Measurements from ENCODE around the gene CCNB1. TPM values are rescaled to one million over a fixed set of nuclear protein-coding genes. Genes with fewer than 3 reads are reported as not detected.
"Not testable (repeated sequence)": the region's sequence is repeated elsewhere in the genome, so short reads cannot be mapped to it uniquely, and the experiment has no call there.

The CCNB1 gene
- polyA plus RNA-seq, 1 donor from 2014 or later = 13.0 TPM

- Histone ChIP-seq H4K20me1 (ENCODE audit: insufficient read depth) (no peaks in the 10 kb centered on the region), H3K9me2 (ENCODE audit: insufficient read depth, low read length) (no peaks in the 10 kb centered on the region), H3K27ac (ENCODE audit: low read length) (no peak overlapping the region), H2AFZ (ENCODE audit: low read depth, low read length) (no peak overlapping the region), H3K27me3 (ENCODE audit: insufficient read depth, low read depth, low read length) (no peaks in the 10 kb centered on the region), H3K4me3 (ENCODE audit: low read length) (no peak overlapping the region), H3K36me3 (ENCODE audit: insufficient read depth, low read length) (no peaks in the 10 kb centered on the region), H3K4me2 (ENCODE audit: low read length) (no peak overlapping the region), H3K9ac (ENCODE audit: low read length) (no peak overlapping the region), H3F3A (ENCODE audit: insufficient read depth, low read length, poor library complexity, severe bottlenecking) (no peaks in the 10 kb centered on the region), H3K79me2 (replicated peaks; ENCODE audit: insufficient read depth, low read length) (peaks cover 16% of the 10 kb centered on the region), H3K9me3 (ENCODE audit: low read length) (no peaks in the 10 kb centered on the region)
- TF ChIP-seq REST (IDR thresholded peaks at IDR 0.05; ENCODE audit: borderline replicate concordance) (no peak), TAF1 (IDR thresholded peaks at IDR 0.05; ENCODE audit: low read depth) (no peak), CTCF (IDR thresholded peaks at IDR 0.05; ENCODE audit: poor library complexity, severe bottlenecking) (no peak), POLR2AphosphoS5 (IDR thresholded peaks at IDR 0.05) (no peak), MXI1 (conservative IDR thresholded peaks at IDR 0.05; ENCODE audit: poor library complexity, severe bottlenecking) (no peak), EZH2 (IDR thresholded peaks at IDR 0.05; ENCODE audit: borderline replicate concordance, insufficient read depth, low read length, poor library complexity, severe bottlenecking) (no peak)
These were observed 53.0 kb downstream of the CCNB1 start for GRCh38 chr5:69219939-69220338.

- not testable (repeated sequence) for H3K27me3 ChIP-seq (ENCODE audit: insufficient read depth, low read depth, low read length); H3K4me3 ChIP-seq (ENCODE audit: low read length); H3K4me2 ChIP-seq (ENCODE audit: low read length); H3K9ac ChIP-seq (ENCODE audit: low read length); H3K9me3 ChIP-seq (ENCODE audit: low read length); H3F3A ChIP-seq (ENCODE audit: insufficient read depth, low read length, poor library complexity, severe bottlenecking); H3K9me2 ChIP-seq (ENCODE audit: insufficient read depth, low read length); H4K20me1 ChIP-seq (ENCODE audit: insufficient read depth); H3K27ac ChIP-seq (ENCODE audit: low read length); H3K36me3 ChIP-seq (ENCODE audit: insufficient read depth, low read length); H2AFZ ChIP-seq (ENCODE audit: low read depth, low read length)
- peaks cover 16% of the 10 kb centered on the region for H3K79me2 ChIP-seq (replicated peaks; ENCODE audit: insufficient read depth, low read length)
These were observed 53.4 kb downstream of the CCNB1 start for GRCh38 chr5:69220371-69220770.

GRCh38 chr5:69220833-69221232, 53.9 kb downstream of the CCNB1 start:
- H3K4me3 ChIP-seq (ENCODE audit: low read length); H2AFZ ChIP-seq (ENCODE audit: low read depth, low read length); H3K36me3 ChIP-seq (ENCODE audit: insufficient read depth, low read length); H4K20me1 ChIP-seq (ENCODE audit: insufficient read depth); H3K9ac ChIP-seq (ENCODE audit: low read length); H3K9me2 ChIP-seq (ENCODE audit: insufficient read depth, low read length); H3K9me3 ChIP-seq (ENCODE audit: low read length); H3K27ac ChIP-seq (ENCODE audit: low read length); H3K27me3 ChIP-seq (ENCODE audit: insufficient read depth, low read depth, low read length); H3F3A ChIP-seq (ENCODE audit: insufficient read depth, low read length, poor library complexity, severe bottlenecking); H3K4me2 ChIP-seq (ENCODE audit: low read length): not testable (repeated sequence)
- H3K79me2 ChIP-seq (replicated peaks; ENCODE audit: insufficient read depth, low read length) = peaks cover 16% of the 10 kb centered on the region

All from neural cell (in vitro differentiated cells).